HCT116 (cell line): Measurements from ENCODE around the gene BTNL9. TPM values are rescaled to one million over a fixed set of nuclear protein-coding genes. Genes with fewer than 3 reads are reported as not detected.

Experiments
- ATAC-seq: fragments of 200-7000 bp; cut with Tn5 transposase; 2 replicates; pipeline ENCODE4 v1.9.1; 2020; ENCODE audit warnings: mild to moderate bottlenecking, moderate library complexity
- BruUV-seq: library from RNA; stranded (reverse); fragments of 400-500 nt; replicated peaks from 2 replicates; lab custom pipeline; 2021; lab: Mats Ljungman, UMichigan
- CTCF ChIA-PET: fragments of 300-600 bp; sonication (Branson Sonifier 250); formaldehyde crosslinking; loops from one replicate; lab custom pipeline; 2021; ENCODE audit warnings: antibody characterized with exemption; lab: Charles Lee
- POLR2A ChIA-PET: fragments of 300-600, 350-600 bp; sonication (Branson Sonifier 250); formaldehyde crosslinking; loops from one replicate; lab custom pipeline; 2021; ENCODE audit warnings: antibody characterized with exemption; lab: Charles Lee
- RAD21 ChIA-PET, 2 experiments: fragments of 300-600 bp; sonication (Branson Sonifier 250); formaldehyde crosslinking; loops; one replicate each; lab custom pipeline; 2023; ENCODE audit warnings: low total read pairs in 2 of 2; ENCODE audit not compliant: uncharacterized antibody in 2 of 2, unreplicated experiment in 2 of 2, low non-redundant PET in 1 of 2; lab: Charles Lee
- DNase-seq: peaks from one replicate; pipeline ENCODE4 v3.0.0-alpha.2; 2010; ENCODE audit warnings: low read depth, low spot score
- H2AFZ ChIP-seq: fragments of 200-600 bp; shearing (Covaris generic), sonication (generic); 2 replicates; pipeline ENCODE4 v1.6.1; 2017; ENCODE audit warnings: low read depth, mixed run types, mixed read lengths, antibody characterized with exemption, low read length; ENCODE audit not compliant: poor library complexity, severe bottlenecking
- H3K27ac ChIP-seq: 2 replicates; pipeline ENCODE4 v1.5.1; 2012; ENCODE audit warnings: low read depth, low read length
- H3K27me3 ChIP-seq: fragments of 200-600 bp; sonication (generic); 2 replicates; pipeline ENCODE4 v1.6.1; 2016; ENCODE audit warnings: mixed run types, low read length, mixed read lengths; ENCODE audit not compliant: insufficient read depth
- H3K36me3 ChIP-seq, 2 experiments: fragments of 200-500 bp in 1 of 2; fragments of 200-600 bp in 1 of 2; sonication (Bioruptor generic) in 1 of 2; sonication (generic) in 1 of 2; 2 replicates each; pipeline versions ENCODE4 v1.5.1 to v1.6.1; 2014 to 2016; ENCODE audit warnings: low read length in 2 of 2, inconsistent platforms in 1 of 2, mixed read lengths in 1 of 2, mixed run types in 1 of 2; ENCODE audit not compliant: insufficient read depth in 2 of 2, control insufficient read depth in 1 of 2
- H3K4me1 ChIP-seq, 2 experiments: fragments of 200-600 bp in 1 of 2; sonication (generic) in 1 of 2; 2 replicates each; pipeline versions ENCODE4 v1.5.1 to v1.6.1; 2012 to 2017; ENCODE audit warnings: low read length in 2 of 2, inconsistent platforms in 1 of 2, mild to moderate bottlenecking in 1 of 2, mixed read lengths in 1 of 2, mixed run types in 1 of 2, moderate library complexity in 1 of 2; ENCODE audit not compliant: insufficient read depth in 2 of 2, control insufficient read depth in 1 of 2
- H3K4me2 ChIP-seq: fragments of 200-600 bp; sonication (generic); 2 replicates; pipeline ENCODE4 v1.6.1; 2017; ENCODE audit warnings: mixed run types, low read length, mixed read lengths
- H3K4me3 ChIP-seq, 2 experiments: fragments of 200-600 bp in 1 of 2; sonication (generic) in 1 of 2; replicated peaks in 1 of 2; 2 replicates each; pipeline ENCODE4 v1.5.1; 2011 to 2016; ENCODE audit warnings: low read length in 2 of 2, control low read depth in 1 of 2, low read depth in 1 of 2, mild to moderate bottlenecking in 1 of 2, mixed read lengths in 1 of 2, mixed run types in 1 of 2
- H3K79me2 ChIP-seq: fragments of 200-600 bp; sonication (generic); 2 replicates; pipeline ENCODE4 v1.6.1; 2017; ENCODE audit warnings: mild to moderate bottlenecking, mixed run types, low read length, moderate library complexity, mixed read lengths; ENCODE audit not compliant: insufficient read depth
- H3K9ac ChIP-seq: fragments of 200-600 bp; sonication (generic); 2 replicates; pipeline ENCODE4 v1.6.1; 2016; ENCODE audit warnings: low read length, mixed read lengths
- H3K9me2 ChIP-seq: fragments of 200-600 bp; sonication (generic), shearing (Covaris generic); 2 replicates; pipeline ENCODE4 v1.6.1; 2017; ENCODE audit warnings: mixed run types, mild to moderate bottlenecking, moderate library complexity; ENCODE audit not compliant: insufficient read depth
- H3K9me3 ChIP-seq, 2 experiments: fragments of 200-500 bp in 1 of 2; fragments of 200-600 bp in 1 of 2; sonication (Bioruptor generic) in 1 of 2; sonication (generic) in 1 of 2; 2 replicates each; pipeline ENCODE4 v1.6.1; 2014 to 2017; ENCODE audit warnings: low read length in 2 of 2, mixed read lengths in 2 of 2, inconsistent platforms in 1 of 2, low read depth in 1 of 2, mild to moderate bottlenecking in 1 of 2, mixed run types in 1 of 2, moderate library complexity in 1 of 2; ENCODE audit not compliant: control insufficient read depth in 1 of 2, insufficient read depth in 1 of 2
- H4K20me1 ChIP-seq: fragments of 200-600 bp; sonication (generic), shearing (Covaris generic); 2 replicates; pipeline ENCODE4 v1.6.1; 2017; ENCODE audit warnings: mixed run types, mild to moderate bottlenecking, moderate library complexity; ENCODE audit not compliant: insufficient read depth
- CEBPB ChIP-seq: IDR thresholded peaks from 2 replicates; pipeline ENCODE4 v1.6.1; 2012; ENCODE audit warnings: low read depth
- CTCF ChIP-seq, 3 experiments: fragments of 200-600 bp in 1 of 3; sonication (generic) in 1 of 3; IDR thresholded peaks in 2 of 3; conservative IDR thresholded peaks in 1 of 3; 2 replicates each; pipeline ENCODE4 v1.5.1; 2012 to 2017; ENCODE audit warnings: low read depth in 2 of 3, low read length in 2 of 3, antibody characterized with exemption in 1 of 3, borderline replicate concordance in 1 of 3, control low read depth in 1 of 3, mild to moderate bottlenecking in 1 of 3, mixed read lengths in 1 of 3, mixed run types in 1 of 3, moderate library complexity in 1 of 3; ENCODE audit not compliant: insufficient read depth in 1 of 3
- EGR1 ChIP-seq: IDR thresholded peaks from 2 replicates; pipeline ENCODE4 v1.6.1; 2012; ENCODE audit warnings: low read depth
- ELF1 ChIP-seq: IDR thresholded peaks from 2 replicates; pipeline ENCODE4 v1.6.1; 2012; ENCODE audit warnings: low read depth, borderline replicate concordance
- RAD21 ChIP-seq: IDR thresholded peaks from 2 replicates; pipeline ENCODE4 v1.6.1; 2012; ENCODE audit warnings: low read depth, mild to moderate bottlenecking
- SIN3A ChIP-seq: IDR thresholded peaks from 2 replicates; pipeline ENCODE4 v1.6.1; 2012; ENCODE audit warnings: low read depth
- SP1 ChIP-seq: IDR thresholded peaks from 2 replicates; pipeline ENCODE4 v1.6.1; 2012; ENCODE audit warnings: low read depth
- SRF ChIP-seq: IDR thresholded peaks from 2 replicates; pipeline ENCODE4 v1.6.1; 2012; ENCODE audit warnings: low read depth
- intact Hi-C: fragments of 100-400 bp; cut with micrococcal nuclease; formaldehyde crosslinking; loops from 2 replicates; pipeline ENCODE4 v1.10.0; 2022
- total RNA-seq: library from RNA; stranded (reverse); gene quantifications from one replicate; pipeline ENCODE4 v1.2.1, GENCODE V29; 2021; ENCODE audit not compliant: unreplicated experiment

Gene BTNL9
- total RNA-seq, 1 experiment from 2014 or later, result 11.7 TPM

GRCh38 chr5:181070523-181070922 lies 30.5 kb downstream of the BTNL9 start:
- H3K4me2 ChIP-seq, result no peak overlapping the region
- no peak overlapping the region for H2AFZ ChIP-seq
- H3K4me3 ChIP-seq, result no peak overlapping the region
- ChIA-PET CTCF (no interaction called here), RAD21 (no interaction called here), POLR2A (no interaction called here)
- intact Hi-C loops, result loop anchor here (10.0 kb wide), 1 partner anchor 286 kb away; no protein-coding TSS in a partner anchor
- no peaks in the 10 kb centered on the region for H3K36me3 ChIP-seq
- no peak overlapping the region for H3K9ac ChIP-seq
- H3K9me3 ChIP-seq, result no peaks in the 10 kb centered on the region; a peak in 1 of 4 replicates
- BruUV-seq, result no TSS peak
- ATAC-seq (no peak), DNase-seq (no peak)
- H3K27ac ChIP-seq, result no peak overlapping the region
- H4K20me1 ChIP-seq, result no peaks in the 10 kb centered on the region
- H3K9me2 ChIP-seq, result no peaks in the 10 kb centered on the region
- TF ChIP-seq CEBPB, result no peak
- TF ChIP-seq CTCF (IDR thresholded peaks at IDR 0.05 in 2 of 3, conservative IDR thresholded peaks at IDR 0.05 in 1 of 3; ENCODE audit: borderline replicate concordance in 1 of 3, insufficient read depth in 1 of 3, low read depth in 2 of 3, low read length in 2 of 3), result no peak
- TF ChIP-seq SIN3A, result no peak
- no peak for TF ChIP-seq ELF1
- no peak for TF ChIP-seq EGR1
- TF ChIP-seq SRF, result no peak
- TF ChIP-seq RAD21, result no peak
- H3K27me3 ChIP-seq, result no peaks in the 10 kb centered on the region
- no peaks in the 10 kb centered on the region for H3K79me2 ChIP-seq
- H3K4me1 ChIP-seq, result no peaks in the 10 kb centered on the region

- Histone ChIP-seq H3K9ac (no peak overlapping the region), H3K27ac (no peak overlapping the region), H3K79me2 (no peaks in the 10 kb centered on the region), H3K4me2 (no peak overlapping the region), H3K4me3 (no peak overlapping the region), H3K27me3 (no peaks in the 10 kb centered on the region), H3K4me1 (no peaks in the 10 kb centered on the region), H3K9me3 (no peaks in the 10 kb centered on the region; a peak in 1 of 4 replicates), H3K9me2 (no peaks in the 10 kb centered on the region), H2AFZ (no peak overlapping the region), H3K36me3 (no peaks in the 10 kb centered on the region), H4K20me1 (no peaks in the 10 kb centered on the region)
- intact Hi-C loops, result loop anchor here (10.0 kb wide), 1 partner anchor 286 kb away; no protein-coding TSS in a partner anchor
- TF ChIP-seq RAD21 (no peak), SP1 (no peak)
- ChIA-PET CTCF (no interaction called here), RAD21 (no interaction called here), POLR2A (no interaction called here)
- ATAC-seq (no peak), DNase-seq (no peak)
- no TSS peak for BruUV-seq
Measured at GRCh38 chr5:181071257-181071656, 31.2 kb downstream of the BTNL9 start.
